ENCODE results near the gene C5orf46. TPM values are rescaled to one million over a fixed set of nuclear protein-coding genes. Genes with fewer than 3 reads are reported as not detected.

Gene C5orf46
- total RNA-seq, 1 experiment from 2014 or later = not detected

GRCh38 chr5:147925020-147925419 is 18.7 kb upstream of the C5orf46 start:
- Mint-ChIP-seq H3K4me3 (ENCODE audit: unreplicated experiment) (no peak overlapping the region), H3K27ac (ENCODE audit: unreplicated experiment) (no peak overlapping the region), H3K4me1 (ENCODE audit: low read depth, unreplicated experiment) (no peaks in the 10 kb centered on the region), H3K27me3 (ENCODE audit: insufficient read depth, unreplicated experiment) (peaks cover 9% of the 10 kb centered on the region), H3K36me3 (ENCODE audit: insufficient read depth, unreplicated experiment) (no peaks in the 10 kb centered on the region), H3K9me3 (ENCODE audit: unreplicated experiment) (no peaks in the 10 kb centered on the region)
- no peak for DNase-seq
- TF ChIP-seq, protein P1, sequence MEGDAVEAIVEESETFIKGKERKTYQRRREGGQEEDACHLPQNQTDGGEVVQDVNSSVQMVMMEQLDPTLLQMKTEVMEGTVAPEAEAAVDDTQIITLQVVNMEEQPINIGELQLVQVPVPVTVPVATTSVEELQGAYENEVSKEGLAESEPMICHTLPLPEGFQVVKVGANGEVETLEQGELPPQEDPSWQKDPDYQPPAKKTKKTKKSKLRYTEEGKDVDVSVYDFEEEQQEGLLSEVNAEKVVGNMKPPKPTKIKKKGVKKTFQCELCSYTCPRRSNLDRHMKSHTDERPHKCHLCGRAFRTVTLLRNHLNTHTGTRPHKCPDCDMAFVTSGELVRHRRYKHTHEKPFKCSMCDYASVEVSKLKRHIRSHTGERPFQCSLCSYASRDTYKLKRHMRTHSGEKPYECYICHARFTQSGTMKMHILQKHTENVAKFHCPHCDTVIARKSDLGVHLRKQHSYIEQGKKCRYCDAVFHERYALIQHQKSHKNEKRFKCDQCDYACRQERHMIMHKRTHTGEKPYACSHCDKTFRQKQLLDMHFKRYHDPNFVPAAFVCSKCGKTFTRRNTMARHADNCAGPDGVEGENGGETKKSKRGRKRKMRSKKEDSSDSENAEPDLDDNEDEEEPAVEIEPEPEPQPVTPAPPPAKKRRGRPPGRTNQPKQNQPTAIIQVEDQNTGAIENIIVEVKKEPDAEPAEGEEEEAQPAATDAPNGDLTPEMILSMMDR (IDR thresholded peaks at IDR 0.05; ENCODE audit: insufficient read depth in 1 of 2, low read depth in 1 of 2, low read length in 1 of 2, severe bottlenecking in 1 of 2, unreplicated experiment in 1 of 2) = no peak
- H3K36me3 ChIP-seq (ENCODE audit: control insufficient read depth, insufficient read depth, low read length) = no peaks in the 10 kb centered on the region
- H3K4me1 ChIP-seq = no peaks in the 10 kb centered on the region
- POLR2A ChIA-PET = no interaction called here
- intact Hi-C loops (cut with micrococcal nuclease; ENCODE audit: unreplicated experiment) = no loop called here
- H3K4me3 ChIP-seq (ENCODE audit: low read depth, low read length) = no peak overlapping the region
- CTCF ChIA-PET = no interaction called here
- no peaks in the 10 kb centered on the region for H3K27me3 ChIP-seq (replicated peaks; ENCODE audit: control insufficient read depth, insufficient read depth, low read length)
- H3K9me3 ChIP-seq = no peaks in the 10 kb centered on the region
- BruUV-seq (replicated peaks) = no TSS peak

DNA sequence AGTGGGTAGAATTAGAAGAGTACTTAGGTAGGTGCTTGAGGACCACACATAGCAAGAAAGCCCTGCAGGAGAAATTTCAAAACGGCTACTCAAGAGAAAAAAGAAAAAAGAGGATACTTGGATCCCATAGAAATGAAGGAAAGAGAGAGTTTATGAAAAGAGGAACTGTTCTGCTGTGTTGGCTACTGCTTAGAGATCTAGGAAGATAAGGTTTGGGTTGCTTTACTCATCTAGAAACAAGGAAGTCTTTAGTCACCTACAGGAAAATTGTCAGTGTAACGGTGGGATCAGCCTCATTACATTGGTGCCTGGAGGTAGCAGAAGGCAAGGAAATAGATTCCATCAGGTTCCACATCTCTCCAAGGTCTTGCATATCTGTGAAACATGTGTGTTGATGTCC is 14.8 kb upstream of the C5orf46 start:
- Histone ChIP-seq H3K36me3 (ENCODE audit: control insufficient read depth, insufficient read depth, low read length) (no peaks in the 10 kb centered on the region), H3K4me3 (ENCODE audit: low read depth, low read length) (no peak overlapping the region), H3K4me1 (no peaks in the 10 kb centered on the region), H3K27me3 (replicated peaks; ENCODE audit: control insufficient read depth, insufficient read depth, low read length) (no peaks in the 10 kb centered on the region), H3K9me3 (no peaks in the 10 kb centered on the region)
- TF ChIP-seq, protein P1 (IDR thresholded peaks at IDR 0.05; ENCODE audit: insufficient read depth in 1 of 2, low read depth in 1 of 2, low read length in 1 of 2, severe bottlenecking in 1 of 2, unreplicated experiment in 1 of 2) = no peak
- peaks cover 7% of the 10 kb centered on the region for H3K4me1 Mint-ChIP-seq (ENCODE audit: low read depth, unreplicated experiment)
- no peaks in the 10 kb centered on the region for H3K9me3 Mint-ChIP-seq (ENCODE audit: unreplicated experiment)
- H3K27me3 Mint-ChIP-seq (ENCODE audit: insufficient read depth, unreplicated experiment) = peaks cover under 1% of the 10 kb centered on the region
- no peak overlapping the region for H3K4me3 Mint-ChIP-seq (ENCODE audit: unreplicated experiment)
- no peaks in the 10 kb centered on the region for H3K36me3 Mint-ChIP-seq (ENCODE audit: insufficient read depth, unreplicated experiment)
- intact Hi-C loops (cut with micrococcal nuclease; ENCODE audit: unreplicated experiment) = no loop called here
- no peak overlapping the region for H3K27ac Mint-ChIP-seq (ENCODE audit: unreplicated experiment)
- no TSS peak for BruUV-seq (replicated peaks)
- CTCF ChIA-PET = no interaction called here
- POLR2A ChIA-PET = no interaction called here
- no peak for DNase-seq

- no peaks in the 10 kb centered on the region for H3K36me3 ChIP-seq (ENCODE audit: control insufficient read depth, insufficient read depth, low read length)
- intact Hi-C loops (cut with micrococcal nuclease; ENCODE audit: unreplicated experiment) = no loop called here
- Mint-ChIP-seq H3K9me3 (ENCODE audit: unreplicated experiment) (no peaks in the 10 kb centered on the region), H3K27me3 (ENCODE audit: insufficient read depth, unreplicated experiment) (no peaks in the 10 kb centered on the region), H3K4me1 (ENCODE audit: low read depth, unreplicated experiment) (peaks cover 7% of the 10 kb centered on the region), H3K27ac (ENCODE audit: unreplicated experiment) (no peak overlapping the region), H3K4me3 (ENCODE audit: unreplicated experiment) (no peak overlapping the region), H3K36me3 (ENCODE audit: insufficient read depth, unreplicated experiment) (no peaks in the 10 kb centered on the region)
- POLR2A ChIA-PET = no interaction called here
- DNase-seq = no peak
- H3K4me1 ChIP-seq = no peaks in the 10 kb centered on the region
- no TSS peak for BruUV-seq (replicated peaks)
- CTCF ChIA-PET = no interaction called here
- no peaks in the 10 kb centered on the region for H3K9me3 ChIP-seq
- TF ChIP-seq, protein P1 (IDR thresholded peaks at IDR 0.05; ENCODE audit: insufficient read depth in 1 of 2, low read depth in 1 of 2, low read length in 1 of 2, severe bottlenecking in 1 of 2, unreplicated experiment in 1 of 2) = no peak
- H3K4me3 ChIP-seq (ENCODE audit: low read depth, low read length) = no peak overlapping the region
- H3K27me3 ChIP-seq (replicated peaks; ENCODE audit: control insufficient read depth, insufficient read depth, low read length) = no peaks in the 10 kb centered on the region
Observed at GRCh38 chr5:147920420-147921030, 14.2 kb upstream of the C5orf46 start.

Data from Caco-2 (cell line).